Right lobe of liver (tissue), 4 donors: ENCODE results near the gene KXD1.

Source experiments
- POLR2A ChIP-seq: fragments of 450-650 bp; IDR thresholded peaks from one replicate; pipeline ENCODE4 v1.6.1; 2017; ENCODE audit warnings: antibody characterized with exemption, mild to moderate bottlenecking
- TF ChIP-seq, protein P1 (sequence below), 4 donors: fragments of 200-600 bp in 3 of 4; fragments of 450-650 bp in 1 of 4; IDR thresholded peaks; one replicate each; pipeline versions ENCODE4 v1.5.1 to v1.8.0; 2016 to 2022; ENCODE audit warnings: antibody characterized with exemption in 4 of 4, mild to moderate bottlenecking in 2 of 4
- donor health status: DM: no; HTN: no; CAD: no.
- donor health status: DM: no; HTN: no; CAD: no.
- donor health status: DM: no; HTN: yes; CAD: no.

- TF ChIP-seq, protein P1, sequence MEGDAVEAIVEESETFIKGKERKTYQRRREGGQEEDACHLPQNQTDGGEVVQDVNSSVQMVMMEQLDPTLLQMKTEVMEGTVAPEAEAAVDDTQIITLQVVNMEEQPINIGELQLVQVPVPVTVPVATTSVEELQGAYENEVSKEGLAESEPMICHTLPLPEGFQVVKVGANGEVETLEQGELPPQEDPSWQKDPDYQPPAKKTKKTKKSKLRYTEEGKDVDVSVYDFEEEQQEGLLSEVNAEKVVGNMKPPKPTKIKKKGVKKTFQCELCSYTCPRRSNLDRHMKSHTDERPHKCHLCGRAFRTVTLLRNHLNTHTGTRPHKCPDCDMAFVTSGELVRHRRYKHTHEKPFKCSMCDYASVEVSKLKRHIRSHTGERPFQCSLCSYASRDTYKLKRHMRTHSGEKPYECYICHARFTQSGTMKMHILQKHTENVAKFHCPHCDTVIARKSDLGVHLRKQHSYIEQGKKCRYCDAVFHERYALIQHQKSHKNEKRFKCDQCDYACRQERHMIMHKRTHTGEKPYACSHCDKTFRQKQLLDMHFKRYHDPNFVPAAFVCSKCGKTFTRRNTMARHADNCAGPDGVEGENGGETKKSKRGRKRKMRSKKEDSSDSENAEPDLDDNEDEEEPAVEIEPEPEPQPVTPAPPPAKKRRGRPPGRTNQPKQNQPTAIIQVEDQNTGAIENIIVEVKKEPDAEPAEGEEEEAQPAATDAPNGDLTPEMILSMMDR (IDR thresholded peaks at IDR 0.05), result no peak
- no peak for TF ChIP-seq POLR2A
Measured at GRCh38 chr19:18520848-18521691, 36.6 kb upstream of the KXD1 start.
